ENCODE results near the gene ULK4. TPM values are rescaled to one million over a fixed set of nuclear protein-coding genes. Genes with fewer than 3 reads are reported as not detected.
A peak's percentile ranks its signal among the peaks of the same experiment; 100 is the strongest.

The ULK4 gene
- total and polyA plus RNA-seq, 2 of the 4 experiments (the other 2 are of a cell fraction), result 2.7 to 5.0 TPM

DNA sequence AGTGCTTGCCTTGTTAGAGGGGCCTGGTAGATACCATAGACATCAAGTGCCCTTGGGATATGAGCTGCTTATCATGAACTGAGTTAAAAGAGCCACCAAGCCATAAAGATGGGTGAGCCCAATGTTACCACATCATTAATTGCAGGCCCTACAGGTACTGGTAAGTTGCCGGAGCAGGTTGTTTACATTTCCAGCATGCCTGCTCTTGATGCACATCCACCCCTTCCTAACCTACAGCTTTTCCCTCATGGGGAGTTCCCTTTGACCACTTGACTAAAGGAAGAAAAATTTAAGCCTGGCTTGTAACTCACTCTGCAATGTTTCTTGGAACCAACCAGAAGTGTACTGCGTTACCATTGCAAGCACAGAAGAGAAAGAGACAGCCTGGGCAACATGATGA lies 24.7 kb upstream of the ULK4 start:
- H4K8ac ChIP-seq (ENCODE audit: low read depth in 2 of 2, low read length in 2 of 2), result no peak overlapping the region
- no peak overlapping the region for H3K4me2 ChIP-seq (ENCODE audit: low read depth, low read length)
- in situ Hi-C loops (cut with MboI; ENCODE audit: low sequenced_read_pairs) (no loop called here), intact Hi-C loops (cut with micrococcal nuclease) (no loop called here), dilution Hi-C loops (cut with HindIII; ENCODE audit: low sequenced_read_pairs, unreplicated experiment) (no loop called here)
- no peak overlapping the region for H3K56ac ChIP-seq (ENCODE audit: extremely low read depth, insufficient read depth, low read length)
- no peak overlapping the region for H3K14ac ChIP-seq (replicated peaks; ENCODE audit: low read depth, low read length)
- H3K27me3 ChIP-seq (ENCODE audit: control insufficient read depth, insufficient read depth, low read length), result no peaks in the 10 kb centered on the region
- H4K5ac ChIP-seq (ENCODE audit: low read depth, low read length), result no peak overlapping the region
- no peak overlapping the region for H2AFZ ChIP-seq (replicated peaks; ENCODE audit: low read length, poor library complexity)
- ATAC-seq (ENCODE audit: low read depth) (no peak), DNase-seq (peak; percentile 5)
- H3K4me3 ChIP-seq (ENCODE audit: insufficient read depth, low read depth, low read length), result no peak overlapping the region
- POLR2A ChIA-PET (ENCODE audit: unreplicated experiment), result no interaction called here
- H2BK15ac ChIP-seq (ENCODE audit: low read depth, low read length), result no peak overlapping the region
- H4K20me1 ChIP-seq (ENCODE audit: insufficient read depth, low read length), result no peaks in the 10 kb centered on the region
- H3K36me3 ChIP-seq (ENCODE audit: control insufficient read depth, insufficient read depth, low read length), result no peaks in the 10 kb centered on the region
- no peaks in the 10 kb centered on the region for H3K4me1 ChIP-seq (ENCODE audit: control insufficient read depth, insufficient read depth, low read length)
- H3K9ac ChIP-seq (ENCODE audit: low read depth, low read length), result no peak overlapping the region
- CTCF ChIA-PET, result interaction anchor here (0.9 kb wide), 1 partner anchor 12 kb away, joined by 4 read pairs; no protein-coding TSS in a partner anchor
- no CpG with 5 or more reads among the region's 2 CpGs for WGBS, 2 experiments (ENCODE audit: extremely low coverage in 2 of 2, insufficient read length in 1 of 2)
- no peak overlapping the region for H4K91ac ChIP-seq (ENCODE audit: insufficient read depth, low read depth, low read length)
- H3K9me3 ChIP-seq (ENCODE audit: control insufficient read depth, insufficient read depth, low read length), result no peaks in the 10 kb centered on the region
- H3K23ac ChIP-seq (ENCODE audit: low read depth, low read length), result no peak overlapping the region
- no peak overlapping the region for H3K4ac ChIP-seq (ENCODE audit: low read depth, low read length)
- no peak overlapping the region for H3K18ac ChIP-seq (ENCODE audit: low read depth, low read length)
- no peaks in the 10 kb centered on the region for H3K9me1 ChIP-seq (ENCODE audit: insufficient read depth, low read length)
- no peak overlapping the region for H3K27ac ChIP-seq (ENCODE audit: insufficient read depth, low read length)
- no peak overlapping the region for H2AK5ac ChIP-seq (ENCODE audit: low read depth, low read length)
- no peaks in the 10 kb centered on the region for H3K79me1 ChIP-seq (ENCODE audit: low read depth in 1 of 2, low read length in 2 of 2)
- H2BK120ac ChIP-seq (ENCODE audit: low read depth, low read length), result no peak overlapping the region
- H2BK5ac ChIP-seq (ENCODE audit: low read depth, low read length, poor library complexity, severe bottlenecking), result no peak overlapping the region
- no TSS peak for BruUV-seq (replicated peaks)
- TF ChIP-seq RCOR1 (IDR thresholded peaks at IDR 0.05; ENCODE audit: insufficient replicate concordance, low read length) (no peak), FOS (IDR thresholded peaks at IDR 0.05; ENCODE audit: low read depth, low read length) (no peak), NFE2L2 (IDR thresholded peaks at IDR 0.05; ENCODE audit: low read depth, low read length) (no peak), POLR2A (IDR thresholded peaks at IDR 0.05; ENCODE audit: low read depth, low read length) (no peak), MXI1 (IDR thresholded peaks at IDR 0.05; ENCODE audit: borderline replicate concordance, low read depth, low read length) (no peak), BHLHE40 (IDR thresholded peaks at IDR 0.05; ENCODE audit: low read depth, low read length) (no peak), CHD1 (IDR thresholded peaks at IDR 0.05; ENCODE audit: low read depth, low read length) (no peak), RFX5 (IDR thresholded peaks at IDR 0.05; ENCODE audit: low read depth, low read length) (no peak)
- TF ChIP-seq, protein P1, sequence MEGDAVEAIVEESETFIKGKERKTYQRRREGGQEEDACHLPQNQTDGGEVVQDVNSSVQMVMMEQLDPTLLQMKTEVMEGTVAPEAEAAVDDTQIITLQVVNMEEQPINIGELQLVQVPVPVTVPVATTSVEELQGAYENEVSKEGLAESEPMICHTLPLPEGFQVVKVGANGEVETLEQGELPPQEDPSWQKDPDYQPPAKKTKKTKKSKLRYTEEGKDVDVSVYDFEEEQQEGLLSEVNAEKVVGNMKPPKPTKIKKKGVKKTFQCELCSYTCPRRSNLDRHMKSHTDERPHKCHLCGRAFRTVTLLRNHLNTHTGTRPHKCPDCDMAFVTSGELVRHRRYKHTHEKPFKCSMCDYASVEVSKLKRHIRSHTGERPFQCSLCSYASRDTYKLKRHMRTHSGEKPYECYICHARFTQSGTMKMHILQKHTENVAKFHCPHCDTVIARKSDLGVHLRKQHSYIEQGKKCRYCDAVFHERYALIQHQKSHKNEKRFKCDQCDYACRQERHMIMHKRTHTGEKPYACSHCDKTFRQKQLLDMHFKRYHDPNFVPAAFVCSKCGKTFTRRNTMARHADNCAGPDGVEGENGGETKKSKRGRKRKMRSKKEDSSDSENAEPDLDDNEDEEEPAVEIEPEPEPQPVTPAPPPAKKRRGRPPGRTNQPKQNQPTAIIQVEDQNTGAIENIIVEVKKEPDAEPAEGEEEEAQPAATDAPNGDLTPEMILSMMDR (conservative IDR thresholded peaks at IDR 0.05; ENCODE audit: low read depth, low read length), result no peak
- TF ChIP-seq, protein P2, sequence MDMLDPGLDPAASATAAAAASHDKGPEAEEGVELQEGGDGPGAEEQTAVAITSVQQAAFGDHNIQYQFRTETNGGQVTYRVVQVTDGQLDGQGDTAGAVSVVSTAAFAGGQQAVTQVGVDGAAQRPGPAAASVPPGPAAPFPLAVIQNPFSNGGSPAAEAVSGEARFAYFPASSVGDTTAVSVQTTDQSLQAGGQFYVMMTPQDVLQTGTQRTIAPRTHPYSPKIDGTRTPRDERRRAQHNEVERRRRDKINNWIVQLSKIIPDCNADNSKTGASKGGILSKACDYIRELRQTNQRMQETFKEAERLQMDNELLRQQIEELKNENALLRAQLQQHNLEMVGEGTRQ (IDR thresholded peaks at IDR 0.05; ENCODE audit: low read depth, low read length), result no peak
- H2BK20ac ChIP-seq (ENCODE audit: low read depth, low read length), result no peak overlapping the region
- H2AK9ac ChIP-seq (replicated peaks; ENCODE audit: low read depth, low read length, poor library complexity), result no peak overlapping the region
